H1 (cell line): ENCODE results near the gene VMO1. TPM values are rescaled to one million over a fixed set of nuclear protein-coding genes. Genes with fewer than 3 reads are reported as not detected.

Source experiments
- CTCF ChIA-PET: fragments of 300-600 bp; sonication (Branson Sonifier 250); formaldehyde crosslinking; loops from one replicate; lab custom pipeline; 2021; ENCODE audit not compliant: partially characterized antibody; lab: Charles Lee
- POLR2A ChIA-PET: fragments of 300-600 bp; sonication (Branson Sonifier 250); formaldehyde crosslinking; loops from one replicate; lab custom pipeline; 2021; ENCODE audit warnings: inconsistent platforms; ENCODE audit not compliant: partially characterized antibody; lab: Charles Lee
- DNase-seq, 2 experiments: peaks; one replicate each; pipeline versions ENCODE4 v3.0.0 to v3.0.0-alpha.2; 2010 to 2022; ENCODE audit warnings: low spot score in 2 of 2, low read depth in 1 of 2, mixed read lengths in 1 of 2
- FAIRE-seq: peaks from 2 replicates; lab custom pipeline; 2011; peaks lifted over from hg19 to GRCh38; lab: Jason Lieb, UNC
- H2AFZ ChIP-seq: 2 replicates; pipeline ENCODE4 v1.8.1; 2012; ENCODE audit warnings: low read length, inconsistent platforms
- H2AK5ac ChIP-seq: 2 replicates; pipeline ENCODE4 v1.6.1; 2013; ENCODE audit warnings: low read depth, low read length
- H2BK120ac ChIP-seq: replicated peaks from 2 replicates; pipeline ENCODE3; 2013; ENCODE audit warnings: low read depth, low read length, inconsistent platforms
- H2BK12ac ChIP-seq: 2 replicates; pipeline ENCODE4 v1.6.1; 2013; ENCODE audit warnings: low read depth, low read length
- H2BK15ac ChIP-seq: 2 replicates; pipeline ENCODE4 v1.6.1; 2013; ENCODE audit warnings: low read length
- H2BK20ac ChIP-seq: 2 replicates; pipeline ENCODE4 v1.6.1; 2013; ENCODE audit warnings: low read length
- H2BK5ac ChIP-seq: 2 replicates; pipeline ENCODE4 v1.6.1; 2013; ENCODE audit warnings: low read depth, low read length
- H3K14ac ChIP-seq: 2 replicates; pipeline ENCODE4 v1.6.1; 2013; ENCODE audit warnings: inconsistent platforms; ENCODE audit not compliant: insufficient read length
- H3K18ac ChIP-seq: 2 replicates; pipeline ENCODE4 v1.6.1; 2013; ENCODE audit warnings: low read length; ENCODE audit errors: extremely low read depth
- H3K23ac ChIP-seq: 2 replicates; pipeline ENCODE4 v1.6.1; 2013; ENCODE audit warnings: inconsistent platforms; ENCODE audit not compliant: insufficient read length
- H3K23me2 ChIP-seq: 2 replicates; pipeline ENCODE4 v1.6.1; 2013; ENCODE audit warnings: low read depth, low read length
- H3K27ac ChIP-seq: 2 replicates; pipeline ENCODE4 v1.6.1; 2011; ENCODE audit warnings: low read depth, low read length, inconsistent platforms
- H3K27me3 ChIP-seq, 4 experiments: replicated peaks in 1 of 4; 1 replicate in 1 of 4; 2 replicates in 3 of 4; pipeline versions ENCODE4 v1.6.1 to v1.8.1; 2011 to 2013; ENCODE audit warnings: low read length in 3 of 4, mild to moderate bottlenecking in 3 of 4, inconsistent platforms in 2 of 4, mixed read lengths in 2 of 4, moderate library complexity in 1 of 4; ENCODE audit not compliant: control insufficient read depth in 3 of 4, insufficient read depth in 3 of 4; ENCODE audit errors: extremely low read depth in 1 of 4
- H3K36me3 ChIP-seq, 4 experiments: 2 replicates each; pipeline versions ENCODE4 v1.6.1 to v1.8.1; 2011 to 2013; ENCODE audit warnings: mild to moderate bottlenecking in 4 of 4, low read length in 3 of 4, moderate library complexity in 2 of 4, control low read depth in 1 of 4, inconsistent platforms in 1 of 4; ENCODE audit not compliant: insufficient read depth in 4 of 4, control insufficient read depth in 2 of 4
- H3K4ac ChIP-seq: replicated peaks from 2 replicates; pipeline ENCODE3; 2013; ENCODE audit warnings: low read length, low read depth, mixed read lengths, inconsistent platforms; ENCODE audit not compliant: insufficient read length
- H3K4me1 ChIP-seq, 4 experiments: replicated peaks in 1 of 4; 1 replicate in 1 of 4; 2 replicates in 3 of 4; pipeline versions ENCODE4 v1.6.1 to v1.8.1; 2011 to 2013; ENCODE audit warnings: low read length in 3 of 4, inconsistent platforms in 2 of 4, mixed read lengths in 1 of 4; ENCODE audit not compliant: insufficient read depth in 4 of 4, control insufficient read depth in 3 of 4
- H3K4me2 ChIP-seq, 2 experiments: 2 replicates each; pipeline versions ENCODE4 v1.6.1 to v1.8.1; 2011 to 2013; ENCODE audit warnings: low read depth in 2 of 2, low read length in 2 of 2, control low read depth in 1 of 2, inconsistent platforms in 1 of 2, mild to moderate bottlenecking in 1 of 2; ENCODE audit not compliant: insufficient read depth in 1 of 2
- H3K4me3 ChIP-seq, 4 experiments: fragments of 200-600, 300-600 bp in 1 of 4; sonication (generic), shearing (Covaris generic), sonication (Bioruptor Twin) in 1 of 4; 2 replicates each; pipeline versions ENCODE4 v1.5.1 to v1.8.1; 2011 to 2016; ENCODE audit warnings: low read length in 4 of 4, low read depth in 3 of 4, control low read depth in 2 of 4, inconsistent platforms in 2 of 4, mild to moderate bottlenecking in 2 of 4, mixed read lengths in 1 of 4, moderate library complexity in 1 of 4; ENCODE audit not compliant: insufficient read depth in 2 of 4; ENCODE audit errors: extremely low read depth in 1 of 4
- H3K56ac ChIP-seq: replicated peaks from 2 replicates; pipeline ENCODE3; 2013; ENCODE audit warnings: low read depth, mild to moderate bottlenecking, mixed read lengths, low read length, inconsistent platforms; ENCODE audit not compliant: insufficient read length
- H3K79me1 ChIP-seq: 2 replicates; pipeline ENCODE4 v1.6.1; 2013; ENCODE audit warnings: low read depth, low read length, control low read depth
- H3K79me2 ChIP-seq, 2 experiments: 2 replicates each; pipeline versions ENCODE4 v1.6.1 to v1.8.1; 2012 to 2013; ENCODE audit warnings: low read length in 2 of 2, mild to moderate bottlenecking in 2 of 2, inconsistent platforms in 1 of 2; ENCODE audit not compliant: insufficient read depth in 2 of 2, control insufficient read depth in 1 of 2
- H3K9ac ChIP-seq, 4 experiments: replicated peaks in 1 of 4; 1 replicate in 1 of 4; 2 replicates in 3 of 4; pipeline versions ENCODE4 v1.6.1 to v1.8.1; 2011 to 2013; ENCODE audit warnings: low read depth in 3 of 4, low read length in 3 of 4, control low read depth in 2 of 4, mild to moderate bottlenecking in 2 of 4, moderate library complexity in 2 of 4, inconsistent platforms in 1 of 4; ENCODE audit errors: extremely low read depth in 1 of 4
- H3K9me3 ChIP-seq, 2 experiments: 2 replicates each; pipeline versions ENCODE4 v1.6.1 to v1.8.1; 2012 to 2013; ENCODE audit warnings: mild to moderate bottlenecking in 2 of 2, moderate library complexity in 2 of 2, control low read depth in 1 of 2, inconsistent platforms in 1 of 2, low read depth in 1 of 2, low read length in 1 of 2, mixed read lengths in 1 of 2; ENCODE audit not compliant: insufficient read depth in 2 of 2
- H4K20me1 ChIP-seq, 2 experiments: replicated peaks in 1 of 2; 2 replicates each; pipeline versions ENCODE3 to v1.8.1; 2011 to 2013; ENCODE audit warnings: inconsistent platforms in 2 of 2, low read length in 2 of 2, mild to moderate bottlenecking in 1 of 2; ENCODE audit not compliant: insufficient read depth in 2 of 2, control insufficient read depth in 1 of 2
- H4K5ac ChIP-seq: 2 replicates; pipeline ENCODE4 v1.6.1; 2013; ENCODE audit warnings: low read length, low read depth, mixed read lengths, inconsistent platforms; ENCODE audit not compliant: insufficient read length
- H4K8ac ChIP-seq: 2 replicates; pipeline ENCODE4 v1.8.0; 2013; ENCODE audit warnings: mild to moderate bottlenecking, moderate library complexity, low read length, inconsistent platforms; ENCODE audit not compliant: insufficient read depth; ENCODE audit errors: extremely low read depth
- H4K91ac ChIP-seq: replicated peaks from 2 replicates; pipeline ENCODE3; 2013; ENCODE audit warnings: low read length, mixed read lengths, inconsistent platforms; ENCODE audit not compliant: insufficient read length
- CTBP2 ChIP-seq: IDR thresholded peaks from 2 replicates; pipeline ENCODE4 v1.7.0; 2011; ENCODE audit warnings: borderline replicate concordance, mild to moderate bottlenecking, moderate library complexity, mixed read lengths, low read length; ENCODE audit not compliant: insufficient read depth, insufficient read length
- FOSL1 ChIP-seq: IDR thresholded peaks from 2 replicates; pipeline ENCODE4 v1.6.1; 2011; ENCODE audit warnings: mild to moderate bottlenecking, low read depth, low read length, moderate library complexity; ENCODE audit not compliant: insufficient read depth
- JUND ChIP-seq: IDR thresholded peaks from 2 replicates; pipeline ENCODE4 v1.6.1; 2011; ENCODE audit warnings: mild to moderate bottlenecking, improper control_type of control experiment, low read length
- KDM1A ChIP-seq: fragments of 200-600, 300-600 bp; sonication (generic); IDR thresholded peaks from 2 replicates; pipeline ENCODE4 v1.7.1; 2016; ENCODE audit warnings: mild to moderate bottlenecking, low read length, borderline replicate concordance
- POLR2AphosphoS5 ChIP-seq: IDR thresholded peaks from 2 replicates; pipeline ENCODE4 v1.6.1; 2011; ENCODE audit warnings: low read depth, low read length
- SIX5 ChIP-seq: IDR thresholded peaks from 2 replicates; pipeline ENCODE4 v1.6.1; 2011; ENCODE audit warnings: mild to moderate bottlenecking, low read depth, low read length
- SRF ChIP-seq: IDR thresholded peaks from 2 replicates; pipeline ENCODE4 v1.6.1; 2011; ENCODE audit warnings: mild to moderate bottlenecking, low read depth, low read length, moderate library complexity
- TBP ChIP-seq: IDR thresholded peaks from 2 replicates; pipeline ENCODE4 v1.6.1; 2011; ENCODE audit warnings: low read depth, low read length, improper control_type of control experiment
- TEAD4 ChIP-seq: IDR thresholded peaks from 2 replicates; pipeline ENCODE4 v1.6.1; 2012; ENCODE audit warnings: low read depth, low read length, inconsistent platforms, mixed read lengths
- YY1 ChIP-seq: IDR thresholded peaks from 2 replicates; pipeline ENCODE4 v1.6.1; 2011; ENCODE audit warnings: low read depth, mild to moderate bottlenecking, low read length
- WGBS, 2 experiments: shearing (Covaris generic) in 1 of 2; methylation state at CpG; one replicate each; pipeline versions ENCODE4 v1.1.6 to v1.1.7; 2013 to 2015; ENCODE audit warnings: low lambda C conversion rate in 2 of 2, mixed read lengths in 2 of 2, inconsistent platforms in 1 of 2, low coverage in 1 of 2, missing lambda C conversion rate in 1 of 2; ENCODE audit not compliant: insufficient replicate concordance in 2 of 2, insufficient coverage in 1 of 2, insufficient read length in 1 of 2; ENCODE audit errors: extremely low coverage in 1 of 2, missing lambda C conversion rate in 1 of 2; 5-methylcytosine and 5-hydroxymethylcytosine counted together
- polyA plus RNA-seq, 7 experiments: library from polyadenylated mRNA; depleted of rRNA in 3 of 7; stranded (reverse) in 5 of 7; unstranded in 2 of 7; fragments of >200 nt in 5 of 7; fragments of 200-250 nt in 2 of 7; gene quantifications; 1 replicate in 5 of 7; 2 replicates in 1 of 7; 4 replicates in 1 of 7; pipeline versions ENCODE4 v1.2.1 to v1.2.3, GENCODE V29; 2011 to 2013; ENCODE audit warnings: missing spikeins in 2 of 7, mixed read lengths in 2 of 7
- total RNA-seq: library from RNA; stranded (reverse); fragmentation: NEBNext Ultra II Directional; extraction: Animal tissue kit (Norgen Biotek cat#: 25700); gene quantifications from 2 replicates; pipeline ENCODE4 v1.2.1, GENCODE V29; 2021
- TF ChIP-seq, protein P1 (sequence below): IDR thresholded peaks from 2 replicates; pipeline ENCODE4 v1.6.1; 2012; ENCODE audit warnings: inconsistent platforms

The VMO1 gene
- total and polyA plus RNA-seq, 2 of the 8 experiments (the other 6 are each of a cell fraction or from before 2014, with no cell fraction given), result 0.30 TPM; not detected in 1

DNA sequence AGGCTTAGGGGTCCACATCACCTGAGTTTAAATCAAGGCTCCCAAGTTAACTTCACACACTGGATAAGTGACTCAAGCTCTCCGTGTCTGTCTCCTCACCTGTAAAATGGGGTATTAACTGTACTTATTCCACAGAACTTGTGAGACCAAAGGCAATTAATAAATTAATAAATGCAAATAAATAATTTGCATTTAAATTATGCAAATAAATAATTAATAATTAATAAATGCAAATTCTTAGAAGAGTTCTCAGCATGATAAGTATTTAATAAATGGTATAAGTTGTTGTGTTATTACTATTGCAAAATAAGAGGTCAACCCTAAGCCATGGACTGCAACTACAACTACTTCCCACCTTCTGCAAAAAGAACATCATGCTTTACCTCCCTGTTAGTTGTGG is 32.8 kb downstream of the VMO1 start:
- TF ChIP-seq TBP, result no peak
- TF ChIP-seq YY1, result no peak
- TF ChIP-seq, protein P1, sequence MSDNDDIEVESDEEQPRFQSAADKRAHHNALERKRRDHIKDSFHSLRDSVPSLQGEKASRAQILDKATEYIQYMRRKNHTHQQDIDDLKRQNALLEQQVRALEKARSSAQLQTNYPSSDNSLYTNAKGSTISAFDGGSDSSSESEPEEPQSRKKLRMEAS, result no peak
- TF ChIP-seq TEAD4, result no peak
- no peak for TF ChIP-seq SRF
- TF ChIP-seq JUND, result no peak
- no peak for TF ChIP-seq KDM1A
- TF ChIP-seq FOSL1, result no peak
- no peak for TF ChIP-seq POLR2AphosphoS5
- no peak for TF ChIP-seq SIX5
- no peak for TF ChIP-seq CTBP2
- Histone ChIP-seq H3K4ac (no peak overlapping the region), H3K36me3 (no peaks in the 10 kb centered on the region), H2BK20ac (no peak overlapping the region), H3K23me2 (no peaks in the 10 kb centered on the region; the same call in 1 of the 2 replicates), H3K4me1 (no peaks in the 10 kb centered on the region), H2BK5ac (no peak overlapping the region), H3K56ac (no peak overlapping the region), H3K9me3 (no peaks in the 10 kb centered on the region), H3K79me1 (no peaks in the 10 kb centered on the region), H3K18ac (no peak overlapping the region), H3K23ac (no peak overlapping the region), H3K27ac (no peak overlapping the region), H4K5ac (no peak overlapping the region), H2BK15ac (no peak overlapping the region), H3K79me2 (no peaks in the 10 kb centered on the region), H2AFZ (0 out of 2 replicates have a peak overlapping the region, but pooled peaks have one; percentile 64), H3K9ac (no peak overlapping the region), H2AK5ac (no peak overlapping the region), H3K4me2 (no peak overlapping the region), H2BK12ac (no peak overlapping the region), H4K91ac (no peak overlapping the region), H4K8ac (no peak overlapping the region), H3K4me3 (no peak overlapping the region), H2BK120ac (no peak overlapping the region), H3K14ac (no peak overlapping the region), H3K27me3 (no peaks in the 10 kb centered on the region; a peak in 1 of 7 replicates), H4K20me1 (no peaks in the 10 kb centered on the region)
- ChIA-PET POLR2A (interaction anchor here (0.8 to 1.0 kb wide), 2 partner anchors 9 to 10 kb away, joined by 3 to 5 read pairs; no protein-coding TSS in a partner anchor), CTCF (interaction anchor here (1.4 to 1.7 kb wide), 2 partner anchors 30 to 36 kb away, joined by 3 to 5 read pairs; partner anchors contain the start of gene GLTPD2)
- DNase-seq (no peak), FAIRE-seq (no peak)
- 100% methylated on average over 1 of the region's 1 CpG; no CpG with 5 or more reads in 1 of the 2 experiments for WGBS, 2 experiments
